H1 (cell line): ENCODE results near the gene NOS1AP. TPM values are rescaled to one million over a fixed set of nuclear protein-coding genes. Genes with fewer than 3 reads are reported as not detected.

Source experiments
- CTCF ChIA-PET: fragments of 300-600 bp; sonication (Branson Sonifier 250); formaldehyde crosslinking; loops from one replicate; lab custom pipeline; 2021; ENCODE audit not compliant: partially characterized antibody; lab: Charles Lee
- POLR2A ChIA-PET: fragments of 300-600 bp; sonication (Branson Sonifier 250); formaldehyde crosslinking; loops from one replicate; lab custom pipeline; 2021; ENCODE audit warnings: inconsistent platforms; ENCODE audit not compliant: partially characterized antibody; lab: Charles Lee
- DNase-seq, 2 experiments: peaks; one replicate each; pipeline versions ENCODE4 v3.0.0 to v3.0.0-alpha.2; 2010 to 2022; ENCODE audit warnings: low spot score in 2 of 2, low read depth in 1 of 2, mixed read lengths in 1 of 2
- FAIRE-seq: peaks from 2 replicates; lab custom pipeline; 2011; peaks lifted over from hg19 to GRCh38; lab: Jason Lieb, UNC
- H2AFZ ChIP-seq: 2 replicates; pipeline ENCODE4 v1.8.1; 2012; ENCODE audit warnings: low read length, inconsistent platforms
- H2AK5ac ChIP-seq: 2 replicates; pipeline ENCODE4 v1.6.1; 2013; ENCODE audit warnings: low read depth, low read length
- H2BK120ac ChIP-seq: replicated peaks from 2 replicates; pipeline ENCODE3; 2013; ENCODE audit warnings: low read depth, low read length, inconsistent platforms
- H2BK12ac ChIP-seq: 2 replicates; pipeline ENCODE4 v1.6.1; 2013; ENCODE audit warnings: low read depth, low read length
- H2BK15ac ChIP-seq: 2 replicates; pipeline ENCODE4 v1.6.1; 2013; ENCODE audit warnings: low read length
- H2BK20ac ChIP-seq: 2 replicates; pipeline ENCODE4 v1.6.1; 2013; ENCODE audit warnings: low read length
- H2BK5ac ChIP-seq: 2 replicates; pipeline ENCODE4 v1.6.1; 2013; ENCODE audit warnings: low read depth, low read length
- H3K14ac ChIP-seq: 2 replicates; pipeline ENCODE4 v1.6.1; 2013; ENCODE audit warnings: inconsistent platforms; ENCODE audit not compliant: insufficient read length
- H3K18ac ChIP-seq: 2 replicates; pipeline ENCODE4 v1.6.1; 2013; ENCODE audit warnings: low read length; ENCODE audit errors: extremely low read depth
- H3K23ac ChIP-seq: 2 replicates; pipeline ENCODE4 v1.6.1; 2013; ENCODE audit warnings: inconsistent platforms; ENCODE audit not compliant: insufficient read length
- H3K23me2 ChIP-seq: 2 replicates; pipeline ENCODE4 v1.6.1; 2013; ENCODE audit warnings: low read depth, low read length
- H3K27ac ChIP-seq: 2 replicates; pipeline ENCODE4 v1.6.1; 2011; ENCODE audit warnings: low read depth, low read length, inconsistent platforms
- H3K27me3 ChIP-seq, 4 experiments: replicated peaks in 1 of 4; 1 replicate in 1 of 4; 2 replicates in 3 of 4; pipeline versions ENCODE4 v1.6.1 to v1.8.1; 2011 to 2013; ENCODE audit warnings: low read length in 3 of 4, mild to moderate bottlenecking in 3 of 4, inconsistent platforms in 2 of 4, mixed read lengths in 2 of 4, moderate library complexity in 1 of 4; ENCODE audit not compliant: control insufficient read depth in 3 of 4, insufficient read depth in 3 of 4; ENCODE audit errors: extremely low read depth in 1 of 4
- H3K36me3 ChIP-seq, 4 experiments: 2 replicates each; pipeline versions ENCODE4 v1.6.1 to v1.8.1; 2011 to 2013; ENCODE audit warnings: mild to moderate bottlenecking in 4 of 4, low read length in 3 of 4, moderate library complexity in 2 of 4, control low read depth in 1 of 4, inconsistent platforms in 1 of 4; ENCODE audit not compliant: insufficient read depth in 4 of 4, control insufficient read depth in 2 of 4
- H3K4ac ChIP-seq: replicated peaks from 2 replicates; pipeline ENCODE3; 2013; ENCODE audit warnings: low read length, low read depth, mixed read lengths, inconsistent platforms; ENCODE audit not compliant: insufficient read length
- H3K4me1 ChIP-seq, 4 experiments: replicated peaks in 1 of 4; 1 replicate in 1 of 4; 2 replicates in 3 of 4; pipeline versions ENCODE4 v1.6.1 to v1.8.1; 2011 to 2013; ENCODE audit warnings: low read length in 3 of 4, inconsistent platforms in 2 of 4, mixed read lengths in 1 of 4; ENCODE audit not compliant: insufficient read depth in 4 of 4, control insufficient read depth in 3 of 4
- H3K4me2 ChIP-seq, 2 experiments: 2 replicates each; pipeline versions ENCODE4 v1.6.1 to v1.8.1; 2011 to 2013; ENCODE audit warnings: low read depth in 2 of 2, low read length in 2 of 2, control low read depth in 1 of 2, inconsistent platforms in 1 of 2, mild to moderate bottlenecking in 1 of 2; ENCODE audit not compliant: insufficient read depth in 1 of 2
- H3K4me3 ChIP-seq, 4 experiments: fragments of 200-600, 300-600 bp in 1 of 4; sonication (generic), shearing (Covaris generic), sonication (Bioruptor Twin) in 1 of 4; 2 replicates each; pipeline versions ENCODE4 v1.5.1 to v1.8.1; 2011 to 2016; ENCODE audit warnings: low read length in 4 of 4, low read depth in 3 of 4, control low read depth in 2 of 4, inconsistent platforms in 2 of 4, mild to moderate bottlenecking in 2 of 4, mixed read lengths in 1 of 4, moderate library complexity in 1 of 4; ENCODE audit not compliant: insufficient read depth in 2 of 4; ENCODE audit errors: extremely low read depth in 1 of 4
- H3K56ac ChIP-seq: replicated peaks from 2 replicates; pipeline ENCODE3; 2013; ENCODE audit warnings: low read depth, mild to moderate bottlenecking, mixed read lengths, low read length, inconsistent platforms; ENCODE audit not compliant: insufficient read length
- H3K79me1 ChIP-seq: 2 replicates; pipeline ENCODE4 v1.6.1; 2013; ENCODE audit warnings: low read depth, low read length, control low read depth
- H3K79me2 ChIP-seq, 2 experiments: 2 replicates each; pipeline versions ENCODE4 v1.6.1 to v1.8.1; 2012 to 2013; ENCODE audit warnings: low read length in 2 of 2, mild to moderate bottlenecking in 2 of 2, inconsistent platforms in 1 of 2; ENCODE audit not compliant: insufficient read depth in 2 of 2, control insufficient read depth in 1 of 2
- H3K9ac ChIP-seq, 4 experiments: replicated peaks in 1 of 4; 1 replicate in 1 of 4; 2 replicates in 3 of 4; pipeline versions ENCODE4 v1.6.1 to v1.8.1; 2011 to 2013; ENCODE audit warnings: low read depth in 3 of 4, low read length in 3 of 4, control low read depth in 2 of 4, mild to moderate bottlenecking in 2 of 4, moderate library complexity in 2 of 4, inconsistent platforms in 1 of 4; ENCODE audit errors: extremely low read depth in 1 of 4
- H3K9me3 ChIP-seq, 2 experiments: 2 replicates each; pipeline versions ENCODE4 v1.6.1 to v1.8.1; 2012 to 2013; ENCODE audit warnings: mild to moderate bottlenecking in 2 of 2, moderate library complexity in 2 of 2, control low read depth in 1 of 2, inconsistent platforms in 1 of 2, low read depth in 1 of 2, low read length in 1 of 2, mixed read lengths in 1 of 2; ENCODE audit not compliant: insufficient read depth in 2 of 2
- H4K20me1 ChIP-seq, 2 experiments: replicated peaks in 1 of 2; 2 replicates each; pipeline versions ENCODE3 to v1.8.1; 2011 to 2013; ENCODE audit warnings: inconsistent platforms in 2 of 2, low read length in 2 of 2, mild to moderate bottlenecking in 1 of 2; ENCODE audit not compliant: insufficient read depth in 2 of 2, control insufficient read depth in 1 of 2
- H4K5ac ChIP-seq: 2 replicates; pipeline ENCODE4 v1.6.1; 2013; ENCODE audit warnings: low read length, low read depth, mixed read lengths, inconsistent platforms; ENCODE audit not compliant: insufficient read length
- H4K8ac ChIP-seq: 2 replicates; pipeline ENCODE4 v1.8.0; 2013; ENCODE audit warnings: mild to moderate bottlenecking, moderate library complexity, low read length, inconsistent platforms; ENCODE audit not compliant: insufficient read depth; ENCODE audit errors: extremely low read depth
- H4K91ac ChIP-seq: replicated peaks from 2 replicates; pipeline ENCODE3; 2013; ENCODE audit warnings: low read length, mixed read lengths, inconsistent platforms; ENCODE audit not compliant: insufficient read length
- KDM4A ChIP-seq: IDR thresholded peaks from one replicate; pipeline ENCODE4 v1.7.1; 2012; ENCODE audit warnings: low read depth, mild to moderate bottlenecking, moderate library complexity, low read length, inconsistent platforms; ENCODE audit not compliant: severe bottlenecking
- NANOG ChIP-seq: IDR thresholded peaks from 2 replicates; pipeline ENCODE4 v1.6.1; 2011; ENCODE audit warnings: low read length, low read depth, mild to moderate bottlenecking, inconsistent platforms; ENCODE audit not compliant: insufficient read depth, poor library complexity, severe bottlenecking
- SP1 ChIP-seq: IDR thresholded peaks from 2 replicates; pipeline ENCODE4 v1.6.1; 2011; ENCODE audit warnings: low read depth, low read length
- WGBS, 2 experiments: shearing (Covaris generic) in 1 of 2; methylation state at CpG; one replicate each; pipeline versions ENCODE4 v1.1.6 to v1.1.7; 2013 to 2015; ENCODE audit warnings: low lambda C conversion rate in 2 of 2, mixed read lengths in 2 of 2, inconsistent platforms in 1 of 2, low coverage in 1 of 2, missing lambda C conversion rate in 1 of 2; ENCODE audit not compliant: insufficient replicate concordance in 2 of 2, insufficient coverage in 1 of 2, insufficient read length in 1 of 2; ENCODE audit errors: extremely low coverage in 1 of 2, missing lambda C conversion rate in 1 of 2; 5-methylcytosine and 5-hydroxymethylcytosine counted together
- polyA plus RNA-seq, 7 experiments: library from polyadenylated mRNA; depleted of rRNA in 3 of 7; stranded (reverse) in 5 of 7; unstranded in 2 of 7; fragments of >200 nt in 5 of 7; fragments of 200-250 nt in 2 of 7; gene quantifications; 1 replicate in 5 of 7; 2 replicates in 1 of 7; 4 replicates in 1 of 7; pipeline versions ENCODE4 v1.2.1 to v1.2.3, GENCODE V29; 2011 to 2013; ENCODE audit warnings: missing spikeins in 2 of 7, mixed read lengths in 2 of 7
- total RNA-seq: library from RNA; stranded (reverse); fragmentation: NEBNext Ultra II Directional; extraction: Animal tissue kit (Norgen Biotek cat#: 25700); gene quantifications from 2 replicates; pipeline ENCODE4 v1.2.1, GENCODE V29; 2021
- TF ChIP-seq, protein P1 (sequence below): IDR thresholded peaks from 2 replicates; pipeline ENCODE4 v1.6.1; 2012; ENCODE audit warnings: inconsistent platforms

NOS1AP gene
- total and polyA plus RNA-seq, 2 of the 8 experiments (the other 6 are each of a cell fraction or from before 2014, with no cell fraction given), result 2.4 to 12.1 TPM

DNA sequence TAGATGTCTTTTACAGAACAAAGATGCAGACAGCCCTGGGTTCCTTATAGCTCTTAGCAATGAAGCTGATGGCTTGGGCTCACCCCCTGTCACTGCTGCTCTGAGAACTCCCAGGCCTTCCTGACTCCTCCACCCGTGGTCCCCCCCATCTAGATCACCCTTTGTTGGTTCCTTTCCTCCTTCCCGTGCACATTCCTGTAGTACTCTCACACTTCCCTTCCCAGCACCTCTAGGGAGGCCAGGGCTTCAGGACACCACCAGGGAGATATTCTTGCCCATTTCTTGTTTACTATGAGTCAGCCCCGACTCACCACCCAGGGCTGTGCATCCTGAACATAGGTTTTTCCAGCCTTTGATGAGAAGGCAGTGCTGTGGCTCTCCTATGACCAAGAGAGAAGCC, 14.4 kb upstream of the NOS1AP start:
- Histone ChIP-seq H2BK20ac (no peak overlapping the region), H3K79me2 (no peaks in the 10 kb centered on the region), H3K18ac (no peak overlapping the region), H3K27me3 (no peaks in the 10 kb centered on the region), H3K4ac (no peak overlapping the region), H4K91ac (no peak overlapping the region), H3K23ac (no peak overlapping the region), H2BK15ac (no peak overlapping the region), H4K20me1 (no peaks in the 10 kb centered on the region), H3K79me1 (no peaks in the 10 kb centered on the region), H2AFZ (no peak overlapping the region), H3K14ac (no peak overlapping the region), H4K5ac (no peak overlapping the region), H2BK5ac (no peak overlapping the region), H3K56ac (no peak overlapping the region), H2AK5ac (no peak overlapping the region), H3K9ac (no peak overlapping the region), H3K4me3 (no peak overlapping the region), H3K23me2 (no peaks in the 10 kb centered on the region), H3K4me1 (no peaks in the 10 kb centered on the region), H3K36me3 (no peaks in the 10 kb centered on the region), H4K8ac (no peak overlapping the region), H3K4me2 (no peak overlapping the region), H3K9me3 (no peaks in the 10 kb centered on the region), H2BK12ac (no peak overlapping the region), H2BK120ac (no peak overlapping the region), H3K27ac (no peak overlapping the region)
- WGBS, 2 experiments, result 80% methylated on average over 3 of the region's 3 CpGs; no CpG with 5 or more reads in 1 of the 2 experiments
- ChIA-PET CTCF (interaction anchor here (0.6 to 2.4 kb wide), 5 partner anchors 10 to 337 kb away, joined by 3 to 32 read pairs (median 6); no protein-coding TSS in a partner anchor), POLR2A (no interaction called here)
- no peak for FAIRE-seq
- no peak for DNase-seq
- TF ChIP-seq SP1 (no peak), KDM4A (no peak), NANOG (no peak)
- TF ChIP-seq, protein P1, sequence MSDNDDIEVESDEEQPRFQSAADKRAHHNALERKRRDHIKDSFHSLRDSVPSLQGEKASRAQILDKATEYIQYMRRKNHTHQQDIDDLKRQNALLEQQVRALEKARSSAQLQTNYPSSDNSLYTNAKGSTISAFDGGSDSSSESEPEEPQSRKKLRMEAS, result no peak
